NOMO-1 (cell line): ENCODE measurements around the gene PKHD1.
"Not testable (repeated sequence)": the region's sequence is repeated elsewhere in the genome, so short reads cannot be mapped to it uniquely, and the experiment has no call there.

ENCODE experiments used
- DNase-seq, 2 experiments: peaks; one replicate each; lab custom pipeline; 2025; ENCODE audit not compliant: unreplicated experiment in 2 of 2; lab: John Stamatoyannopoulos, UW

PKHD1 gene

DNA sequence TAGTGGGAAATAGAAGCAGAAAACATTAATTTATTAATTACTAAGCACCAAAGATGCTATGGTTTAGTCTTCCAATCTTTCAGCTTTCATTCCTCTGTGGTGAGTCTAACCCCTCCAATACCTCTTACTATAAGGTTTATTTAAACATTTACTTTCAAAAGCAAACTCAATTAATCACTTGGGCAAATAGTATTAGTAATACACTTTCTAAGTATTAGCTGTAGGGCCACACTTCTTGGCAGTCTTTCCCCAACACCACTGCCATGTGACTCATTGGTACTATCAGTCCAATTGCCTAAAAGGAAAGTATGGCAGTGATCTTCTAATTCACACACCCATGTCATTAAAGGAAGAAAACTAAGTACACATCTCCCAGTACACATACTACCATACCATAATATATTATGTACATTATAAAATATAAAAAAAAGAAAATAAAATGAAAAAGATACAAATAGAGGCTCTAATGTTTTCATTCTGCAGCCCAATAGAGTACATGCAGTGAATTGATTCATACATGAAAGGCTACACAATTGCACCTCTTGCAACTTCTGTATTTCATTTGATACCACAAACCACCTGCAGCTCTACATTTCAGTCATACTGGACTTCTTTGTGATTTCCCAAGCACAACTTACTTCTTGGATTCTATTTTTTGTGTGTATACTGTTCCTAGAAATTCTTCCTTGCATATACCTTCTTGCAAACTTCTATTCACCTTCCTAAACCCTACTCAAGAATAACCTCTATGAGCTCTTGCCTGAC, 218.6 kb downstream of the PKHD1 start:
- no peak for DNase-seq

DNA sequence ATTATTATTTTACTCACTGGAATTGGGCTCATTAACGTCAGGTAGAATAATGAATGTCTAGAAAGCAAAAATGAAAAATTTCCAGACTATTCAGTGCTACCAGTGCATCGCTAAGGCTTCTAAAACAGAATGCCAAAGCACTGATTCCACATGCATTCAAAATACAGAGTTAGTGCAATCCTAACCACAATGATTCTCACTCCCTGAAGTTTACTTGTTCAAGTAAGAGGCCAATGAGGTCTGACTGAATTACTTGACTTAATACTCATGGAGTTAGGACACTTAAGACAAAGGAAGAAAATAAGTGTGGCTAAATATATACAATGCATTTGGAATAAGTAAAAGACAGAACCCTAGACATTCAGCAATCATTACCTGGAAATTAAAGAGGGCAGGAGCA, 220.5 kb downstream of the PKHD1 start:
- no peak for DNase-seq

DNA sequence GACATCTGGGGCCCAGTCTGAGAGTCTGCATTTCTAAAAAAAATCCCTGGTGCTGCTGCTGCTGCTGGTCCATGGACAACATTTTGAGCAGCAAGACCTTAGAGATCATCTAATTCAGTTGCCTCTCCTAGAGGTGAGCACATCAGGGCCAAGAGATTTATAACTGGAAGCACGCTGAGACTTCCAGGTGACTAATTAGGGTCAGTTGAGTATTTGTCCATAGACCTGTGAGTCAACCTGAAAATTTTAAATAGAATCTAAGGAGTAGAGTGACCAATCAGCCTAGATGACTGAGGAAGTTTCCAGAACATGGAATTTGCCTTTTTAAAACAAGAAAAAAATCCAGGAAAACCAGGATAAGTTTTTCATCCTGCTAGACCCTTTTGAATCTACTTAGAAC, 221.4 kb downstream of the PKHD1 start:
- DNase-seq, result no peak

DNA sequence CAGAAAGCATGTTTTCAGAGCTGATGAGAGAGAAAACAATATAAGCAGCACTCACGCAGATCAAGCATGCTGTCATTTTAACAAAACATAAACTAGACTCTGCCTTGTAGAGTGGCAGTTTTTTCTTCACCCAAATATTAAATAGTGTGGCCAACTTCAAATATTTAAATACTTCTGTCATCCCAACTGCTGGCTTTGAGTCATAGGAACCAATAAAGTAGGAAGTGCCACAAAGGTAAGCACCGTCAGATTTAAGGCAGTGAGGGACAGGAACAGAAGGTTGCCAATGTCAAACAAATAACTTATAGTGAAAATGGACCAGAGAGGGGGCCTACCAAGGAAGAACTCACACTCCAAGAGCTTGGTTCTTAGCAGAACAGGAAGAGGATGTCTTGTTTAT, 222.2 kb downstream of the PKHD1 start:
- DNase-seq, result no peak

DNA sequence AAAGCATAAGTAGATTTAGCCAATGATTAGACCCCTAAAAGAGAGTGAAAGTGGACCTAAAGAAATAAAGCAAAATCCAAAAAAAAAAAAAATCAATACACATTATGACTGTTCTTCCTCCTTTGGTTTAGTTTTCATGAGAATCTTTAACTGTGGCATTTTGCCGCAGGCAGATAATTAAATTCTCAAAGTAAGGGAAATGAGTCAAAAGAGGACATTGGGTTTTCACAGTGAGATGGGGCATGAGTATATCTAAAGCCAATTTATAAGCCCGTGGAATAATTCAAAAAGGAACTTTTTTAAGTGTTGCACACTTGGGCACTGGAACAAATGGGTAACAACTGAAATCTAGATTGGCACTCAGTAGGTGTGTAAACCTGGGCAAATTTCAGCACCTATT, 230.3 kb downstream of the PKHD1 start:
- DNase-seq, result no peak

DNA sequence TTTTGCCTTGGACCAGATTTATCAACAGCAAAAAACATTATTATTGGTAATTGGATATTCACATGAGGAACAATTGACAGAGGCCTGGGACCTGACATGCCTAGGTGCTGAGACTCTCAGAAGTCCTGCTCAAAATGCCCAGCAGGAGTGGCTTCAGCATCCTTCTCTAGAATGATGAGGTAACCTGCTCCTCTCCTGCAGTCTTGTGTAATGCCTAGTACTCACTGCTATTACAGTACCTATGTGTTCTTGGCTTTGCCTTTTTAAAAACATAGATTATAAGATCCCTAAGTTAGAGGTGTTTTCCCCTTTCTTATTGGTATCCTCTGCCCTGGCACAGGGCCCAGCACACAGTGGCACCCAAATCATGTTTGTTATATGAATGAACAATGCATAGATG, 230.9 kb downstream of the PKHD1 start:
- DNase-seq, result no peak

DNA sequence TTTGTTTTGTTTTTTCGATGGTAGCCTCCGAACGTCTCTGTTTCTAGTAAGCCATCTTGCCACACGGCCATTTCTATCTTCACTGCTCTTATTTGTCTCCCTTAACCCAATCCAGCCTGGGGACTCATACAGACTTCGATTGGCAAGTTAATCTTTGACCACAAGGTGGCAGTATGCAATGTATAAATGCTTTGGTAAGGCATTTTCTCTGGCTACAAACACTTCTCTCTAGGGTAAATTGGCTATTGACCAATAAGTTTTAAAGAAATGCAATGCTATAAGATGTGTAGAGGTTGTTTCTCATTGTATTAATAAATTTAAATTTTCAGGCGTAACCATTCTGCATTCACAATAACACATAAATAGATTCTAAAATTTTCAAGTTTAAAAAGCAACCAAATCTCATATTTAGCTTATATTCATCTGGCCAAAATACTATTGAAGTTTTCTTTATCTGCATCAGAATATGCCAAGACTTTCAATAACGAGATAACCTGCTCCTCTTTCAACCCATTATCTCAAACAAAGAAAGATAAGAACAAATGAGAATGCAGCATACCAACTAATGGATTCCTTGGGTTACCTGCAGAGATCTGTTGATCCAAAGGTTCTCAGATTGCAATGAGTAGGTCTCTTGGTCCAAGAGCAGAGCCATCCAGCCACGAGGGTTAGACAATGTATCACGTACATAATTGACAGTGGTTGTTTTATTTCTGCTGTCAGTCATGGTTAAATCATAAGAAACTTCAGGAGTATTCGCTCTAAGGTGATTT, 231.9 kb downstream of the PKHD1 start:
- peak; percentile 43 to 75 for DNase-seq

DNA sequence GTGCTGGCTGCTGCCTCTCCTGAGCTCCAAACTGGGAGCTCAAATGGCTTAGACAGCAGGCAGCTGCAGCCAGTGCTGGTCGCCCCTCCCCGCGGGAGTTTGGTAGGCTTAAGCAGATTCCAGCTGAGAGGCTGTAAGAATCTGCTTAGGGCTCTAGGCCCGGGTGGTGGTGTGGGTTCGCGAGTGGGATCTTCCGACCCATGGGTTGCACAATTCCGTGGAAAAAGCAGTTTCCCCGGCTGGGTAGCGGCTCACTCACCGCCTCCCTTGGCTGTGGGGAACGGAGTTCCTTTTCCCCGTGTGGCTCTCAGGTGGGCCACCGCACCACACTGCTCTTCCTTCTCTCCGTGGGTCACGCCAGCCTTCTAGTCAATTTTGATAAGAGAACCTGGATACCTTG, 232.5 kb downstream of the PKHD1 start:
- DNase-seq, result no peak

DNA sequence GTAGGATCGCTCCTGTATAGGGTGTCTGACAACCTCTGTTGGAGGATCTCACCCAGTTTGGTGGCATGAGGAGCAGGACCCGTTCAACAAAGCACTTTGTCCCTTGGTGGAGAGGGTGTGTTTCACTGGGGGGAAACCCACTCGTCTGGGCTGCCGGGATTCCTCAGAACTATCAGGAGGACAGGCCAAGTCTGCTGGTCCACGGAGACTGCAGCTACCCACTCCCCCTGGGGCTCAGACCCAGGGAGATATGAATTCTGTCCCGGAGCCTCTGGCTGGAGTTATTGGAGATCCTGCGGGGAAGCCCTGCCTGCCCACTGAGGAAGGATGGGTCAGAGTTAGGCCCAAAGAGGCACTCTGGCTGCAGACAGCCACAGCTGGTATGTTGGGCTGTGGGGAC, 233.1 kb downstream of the PKHD1 start:
- DNase-seq, result no peak

DNA sequence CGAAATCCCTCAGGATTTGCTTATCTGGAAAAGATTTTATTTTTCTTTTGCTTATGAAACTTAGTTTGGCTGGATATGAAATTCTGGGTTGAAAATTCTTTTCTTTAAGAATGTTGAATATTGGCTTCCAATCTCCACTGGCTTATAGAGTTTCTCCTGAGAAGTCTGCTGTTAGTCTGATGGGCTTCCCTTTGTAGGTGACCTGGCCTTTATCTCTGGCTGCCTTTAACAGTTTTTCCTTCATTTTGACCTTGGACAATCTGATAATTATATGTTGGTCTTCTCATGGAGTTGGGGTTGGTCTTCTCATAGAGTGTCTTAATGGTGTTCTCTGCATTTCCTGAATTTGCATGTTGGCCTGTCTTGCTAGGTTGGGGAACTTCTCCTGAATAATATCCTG, 234.3 kb downstream of the PKHD1 start:
- not testable (repeated sequence) for DNase-seq

DNA sequence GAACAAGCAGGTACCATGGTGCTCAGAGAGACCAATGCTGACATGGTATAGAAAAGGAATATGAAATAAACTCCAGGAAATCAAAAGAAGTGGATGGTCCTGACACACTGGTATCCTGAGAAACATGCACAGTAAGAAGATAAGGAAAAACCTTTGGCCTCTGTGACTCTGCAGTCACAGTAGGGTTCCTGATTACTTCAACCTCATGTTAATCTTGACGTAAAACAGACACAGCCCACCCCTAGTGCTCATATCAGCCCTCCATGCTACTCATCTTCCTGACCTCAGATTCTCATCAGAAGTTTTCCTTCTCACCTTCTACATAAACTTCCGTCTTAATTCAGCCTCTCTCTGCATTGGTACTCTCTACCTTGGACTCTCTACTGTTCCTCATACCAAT, 240.9 kb downstream of the PKHD1 start:
- DNase-seq, result no peak

DNA sequence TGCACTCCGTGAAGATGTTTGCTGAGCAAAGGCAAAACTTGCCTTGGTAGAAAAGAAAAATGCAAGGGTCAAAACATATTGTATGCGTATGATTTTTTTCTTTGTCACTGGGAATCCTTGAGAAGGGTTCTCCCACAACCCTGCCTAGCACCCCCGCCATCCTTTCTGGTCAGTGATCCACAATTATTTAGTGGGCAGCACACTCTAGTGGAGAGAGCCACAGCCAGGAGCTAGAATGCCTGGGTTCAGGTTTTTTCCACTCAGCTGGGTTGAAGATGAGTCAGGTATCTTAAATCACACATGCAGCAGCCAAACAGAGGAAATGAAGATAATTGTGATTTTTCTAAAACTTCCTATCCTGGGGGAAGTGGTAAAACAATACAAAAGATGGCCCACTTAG, 243.1 kb downstream of the PKHD1 start:
- DNase-seq, result no peak

DNA sequence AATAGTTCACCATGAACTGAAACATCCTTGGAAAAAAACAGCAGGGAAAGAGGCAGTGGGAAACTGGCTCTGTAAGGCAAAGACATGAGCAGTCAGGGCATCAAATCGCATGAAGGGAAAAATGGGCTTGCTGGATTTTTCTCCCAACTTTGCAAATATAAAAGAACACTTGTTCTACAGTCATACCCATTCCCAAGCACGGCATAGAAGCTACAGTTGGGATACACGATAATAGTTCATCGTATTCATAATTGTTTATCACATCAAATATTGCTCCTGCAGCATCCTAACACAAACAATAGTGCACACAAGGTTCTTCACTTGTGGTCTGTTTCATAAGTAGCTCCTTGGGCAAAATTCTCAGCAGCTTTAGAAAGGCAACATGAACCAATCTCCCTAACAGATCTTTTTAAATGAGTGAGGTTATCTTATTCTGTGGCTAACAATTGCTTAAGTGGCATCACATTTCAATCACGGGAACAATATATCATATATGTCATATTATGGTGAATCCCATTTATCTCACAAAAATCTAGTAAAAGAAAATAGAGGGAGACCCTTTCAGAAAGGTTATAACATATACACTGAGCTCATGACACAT, 243.9 kb downstream of the PKHD1 start:
- DNase-seq, result no peak

DNA sequence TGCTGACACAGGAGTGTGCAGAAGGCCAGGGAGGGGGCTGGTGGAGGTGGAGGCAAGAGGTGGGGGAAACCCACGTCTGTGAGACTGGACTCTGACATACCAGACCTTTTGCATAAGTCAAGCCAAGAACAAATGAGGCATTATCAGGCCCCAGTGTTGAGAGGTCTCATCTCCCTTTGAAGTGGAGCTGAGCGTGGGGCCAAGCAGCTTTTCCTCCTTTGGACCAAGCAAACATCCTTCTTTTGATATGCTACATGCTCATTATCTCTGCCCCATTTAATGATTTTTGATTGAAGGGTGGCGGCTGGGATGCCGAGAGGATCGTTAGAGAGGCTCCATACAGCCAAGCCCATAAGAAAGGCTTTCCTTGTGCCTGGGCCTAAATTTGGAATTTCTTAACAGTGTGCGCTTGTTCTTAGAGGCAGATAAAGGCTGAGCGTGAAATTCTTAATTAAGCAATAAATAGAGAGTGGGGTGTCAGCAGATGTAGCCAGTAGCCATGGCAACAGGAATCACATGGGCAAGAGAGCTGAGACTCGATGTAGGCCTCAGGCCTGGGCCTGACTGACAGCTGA, 244.5 kb downstream of the PKHD1 start:
- DNase-seq, result no peak

DNA sequence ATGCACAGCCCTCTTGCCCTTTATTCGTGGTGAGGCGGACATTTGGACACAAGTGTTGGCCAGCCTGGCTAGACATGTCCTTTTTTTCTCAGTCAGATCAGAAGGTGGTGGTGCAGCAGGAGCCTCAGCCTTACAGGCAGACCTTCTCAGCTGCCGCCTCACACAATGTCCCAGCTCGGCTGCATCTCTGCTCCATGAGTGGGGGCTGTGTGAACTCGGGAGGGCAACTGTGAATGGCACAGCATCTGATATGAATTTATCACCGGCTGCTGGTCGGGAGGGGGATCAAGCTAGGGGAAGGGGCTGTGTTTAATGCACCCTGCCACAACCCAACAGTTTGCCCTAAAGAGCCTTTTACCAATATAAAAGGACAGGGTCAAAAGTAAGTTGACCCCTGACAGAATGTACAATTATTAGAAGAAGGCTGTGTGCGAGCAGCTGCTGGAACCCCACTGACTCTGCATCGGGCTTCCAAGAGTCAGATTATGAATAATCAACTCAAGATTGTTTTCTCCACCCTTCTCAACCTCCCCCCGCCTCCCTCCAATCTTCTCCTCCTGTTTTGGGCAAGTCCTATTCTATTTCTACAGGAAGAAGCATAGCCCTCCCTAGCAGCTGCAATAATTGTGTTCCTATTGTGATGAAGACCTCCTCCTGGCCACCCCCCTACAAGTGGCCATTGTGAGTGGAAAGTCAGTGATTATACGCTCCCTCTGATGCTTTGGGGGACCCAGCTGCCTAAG, 245.2 kb downstream of the PKHD1 start:
- no peak for DNase-seq

DNA sequence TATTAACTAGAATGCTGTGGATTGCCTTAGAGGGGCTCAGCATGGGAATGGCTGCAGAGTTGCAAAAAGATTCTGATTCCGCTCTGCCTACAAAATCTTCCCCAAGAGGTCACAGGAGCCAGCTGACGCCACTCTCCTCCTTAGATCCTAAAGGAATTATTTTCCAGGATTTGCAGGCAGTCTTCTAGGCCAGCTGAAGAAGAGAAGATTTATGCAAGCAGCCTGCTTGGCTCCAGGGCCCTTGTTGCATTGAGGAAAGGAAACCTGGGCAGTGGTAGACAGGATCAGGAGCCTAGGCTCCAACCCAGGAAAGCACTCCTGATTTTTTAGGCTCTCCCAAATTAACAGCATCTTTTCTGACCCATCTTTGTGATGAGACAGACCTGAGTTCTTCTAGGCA, 245.8 kb downstream of the PKHD1 start:
- no peak for DNase-seq

DNA sequence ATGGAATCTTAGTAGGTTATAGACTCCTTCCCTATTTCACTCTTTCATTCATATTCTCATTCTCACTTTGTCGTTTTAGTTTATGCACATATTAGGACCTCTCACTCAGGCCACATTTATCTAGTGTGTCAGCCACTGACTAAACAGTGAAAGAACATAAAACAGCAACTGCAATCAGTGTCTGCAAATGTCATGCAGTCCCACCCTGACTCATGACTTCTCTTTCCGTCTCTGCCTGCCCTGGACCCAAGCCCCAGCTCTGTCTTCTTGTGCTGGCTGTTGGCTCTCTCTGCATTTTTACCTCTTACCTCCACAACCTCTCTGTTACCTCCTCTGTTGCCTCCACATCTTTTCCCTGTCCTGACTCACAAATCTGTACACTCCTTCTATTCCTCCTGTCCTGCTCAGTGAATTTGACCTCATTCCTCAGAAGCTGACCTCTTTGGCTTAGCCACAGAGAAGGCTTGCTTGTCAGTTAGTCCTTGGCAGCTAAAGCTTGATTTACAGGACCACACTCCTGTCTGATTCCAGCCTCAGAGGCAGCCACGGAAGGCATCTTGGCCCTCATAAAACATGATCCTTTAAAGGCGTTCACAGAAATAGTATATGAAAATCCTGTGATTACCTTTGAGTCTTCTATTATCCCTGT, 247.6 kb downstream of the PKHD1 start:
- no peak for DNase-seq

DNA sequence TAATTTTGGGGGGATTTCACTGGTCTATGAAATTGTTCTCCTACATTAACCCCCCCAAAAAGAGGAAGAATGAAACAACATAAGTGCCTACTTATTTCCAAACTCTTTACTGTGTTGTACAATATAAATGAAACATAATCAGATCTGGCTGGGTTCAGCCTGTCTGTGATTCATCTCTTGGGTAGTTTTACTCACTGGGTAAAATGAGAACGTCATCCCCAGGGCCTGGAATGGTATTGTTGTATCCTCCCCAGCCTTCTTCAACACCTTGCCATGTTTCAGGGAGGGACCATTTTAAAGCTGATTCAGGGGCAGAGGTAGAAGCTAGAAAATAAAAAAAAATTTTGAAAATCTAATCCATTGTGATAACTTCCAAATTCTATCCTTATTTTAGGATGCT, 256.7 kb downstream of the PKHD1 start:
- DNase-seq, result no peak

DNA sequence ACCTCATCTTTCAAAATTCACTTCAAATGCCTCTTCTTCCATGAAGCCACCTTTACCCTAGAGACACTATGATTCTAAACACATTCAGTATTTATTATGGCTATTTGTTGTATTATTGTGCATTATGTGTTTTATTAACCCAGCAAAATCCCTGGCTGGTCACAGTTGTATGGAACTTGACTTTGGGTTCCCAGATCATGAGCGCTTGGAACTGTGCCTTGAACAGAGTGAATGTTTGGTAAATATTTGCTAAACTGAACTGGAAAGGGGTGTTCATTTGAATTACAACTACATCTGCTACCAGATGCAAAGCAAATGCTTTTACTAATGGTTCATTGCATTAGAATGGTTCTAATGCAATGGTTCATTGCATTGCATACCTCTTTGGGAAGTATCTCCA, 259.8 kb downstream of the PKHD1 start:
- no peak for DNase-seq

DNA sequence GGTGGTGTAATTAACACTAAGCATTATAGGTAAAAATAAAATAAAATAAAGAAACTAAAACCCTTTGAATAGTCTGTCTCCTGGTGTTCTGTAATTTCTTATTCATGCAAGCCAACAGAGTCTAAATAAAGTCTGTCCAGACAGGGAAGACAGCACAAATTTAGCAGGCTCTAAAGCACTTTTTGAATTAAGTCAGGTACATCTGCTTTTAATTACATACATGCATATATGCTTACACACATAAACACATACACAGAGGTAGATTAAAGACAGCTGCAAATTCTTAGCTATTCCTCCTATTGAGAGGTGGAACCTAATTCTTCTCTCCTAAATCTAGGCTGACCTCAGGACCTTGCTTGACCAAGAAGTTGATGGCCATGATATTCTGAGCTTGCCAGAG, 262.5 kb downstream of the PKHD1 start:
- no peak for DNase-seq
